Activated CD4-positive, alpha-beta T cell treated with anti-CD3 and anti-CD28 coated beads, Interleukin-2, amount 50 U/mL, for 24 hours (primary cell): ENCODE results near the gene NAP1L1.

ENCODE experiments used
- DNase-seq, 2 donors: peaks; one replicate each; pipeline ENCODE4 v3.0.0-alpha.2; 2020; ENCODE audit warnings: low read depth in 1 of 2, low spot score in 1 of 2

Gene NAP1L1

DNA sequence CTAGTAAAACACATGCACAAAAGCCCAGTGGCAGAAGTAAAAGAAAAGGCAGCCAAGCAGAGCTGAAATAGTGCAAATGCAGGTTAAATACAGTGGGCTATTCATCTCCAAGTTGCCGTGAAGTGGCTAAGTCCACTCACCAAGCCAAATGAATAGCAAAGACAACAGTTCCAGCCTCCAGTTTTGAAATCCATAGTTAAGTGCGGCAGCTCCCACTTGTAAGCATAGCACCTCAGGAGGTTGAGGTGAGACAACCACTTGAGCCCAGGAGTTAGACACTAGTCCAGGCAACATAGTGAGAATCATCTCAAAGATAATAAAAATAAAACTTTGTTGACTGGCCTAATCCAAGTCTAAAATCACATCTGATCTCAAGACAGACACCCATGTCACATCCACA, 43.1 kb downstream of the NAP1L1 start:
- DNase-seq: no peak

DNA sequence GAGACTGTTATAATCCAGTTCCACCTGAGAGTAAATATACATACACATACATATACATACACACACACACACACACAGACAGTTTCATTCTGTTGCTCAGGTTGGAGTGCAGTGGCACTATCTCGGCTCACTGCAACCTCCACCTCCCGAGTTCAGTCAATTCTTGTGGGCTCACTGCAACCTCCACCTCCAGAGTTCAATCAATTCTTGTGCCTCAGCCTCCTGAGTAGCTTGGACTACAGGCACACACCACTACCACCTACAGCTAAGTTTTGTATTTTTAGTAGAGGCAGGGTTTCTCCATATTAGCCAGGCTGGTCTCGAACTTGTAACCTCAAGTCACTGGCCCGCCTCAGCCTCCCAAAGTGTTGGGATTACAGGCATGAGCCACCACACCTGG, 44.0 kb downstream of the NAP1L1 start:
- no peak for DNase-seq

DNA sequence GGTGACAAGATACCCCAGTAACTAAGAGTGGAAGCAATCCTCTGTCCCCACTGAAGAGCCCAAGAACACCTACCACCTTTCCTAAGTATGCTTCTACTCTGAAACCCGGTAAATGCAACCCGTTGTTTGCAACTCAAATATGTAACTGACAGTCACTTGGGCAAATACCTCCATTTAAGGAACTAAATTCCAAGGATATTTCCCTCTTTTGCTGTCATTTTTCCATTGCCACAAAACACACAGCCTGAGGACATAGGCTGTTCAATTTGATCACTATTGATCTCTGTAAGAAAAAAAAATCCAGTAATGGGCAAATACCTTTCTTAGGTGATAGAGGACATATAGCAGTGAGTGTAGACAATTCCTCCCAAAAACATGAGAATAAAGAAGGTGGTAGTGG, 46.3 kb downstream of the NAP1L1 start:
- DNase-seq: no peak

DNA sequence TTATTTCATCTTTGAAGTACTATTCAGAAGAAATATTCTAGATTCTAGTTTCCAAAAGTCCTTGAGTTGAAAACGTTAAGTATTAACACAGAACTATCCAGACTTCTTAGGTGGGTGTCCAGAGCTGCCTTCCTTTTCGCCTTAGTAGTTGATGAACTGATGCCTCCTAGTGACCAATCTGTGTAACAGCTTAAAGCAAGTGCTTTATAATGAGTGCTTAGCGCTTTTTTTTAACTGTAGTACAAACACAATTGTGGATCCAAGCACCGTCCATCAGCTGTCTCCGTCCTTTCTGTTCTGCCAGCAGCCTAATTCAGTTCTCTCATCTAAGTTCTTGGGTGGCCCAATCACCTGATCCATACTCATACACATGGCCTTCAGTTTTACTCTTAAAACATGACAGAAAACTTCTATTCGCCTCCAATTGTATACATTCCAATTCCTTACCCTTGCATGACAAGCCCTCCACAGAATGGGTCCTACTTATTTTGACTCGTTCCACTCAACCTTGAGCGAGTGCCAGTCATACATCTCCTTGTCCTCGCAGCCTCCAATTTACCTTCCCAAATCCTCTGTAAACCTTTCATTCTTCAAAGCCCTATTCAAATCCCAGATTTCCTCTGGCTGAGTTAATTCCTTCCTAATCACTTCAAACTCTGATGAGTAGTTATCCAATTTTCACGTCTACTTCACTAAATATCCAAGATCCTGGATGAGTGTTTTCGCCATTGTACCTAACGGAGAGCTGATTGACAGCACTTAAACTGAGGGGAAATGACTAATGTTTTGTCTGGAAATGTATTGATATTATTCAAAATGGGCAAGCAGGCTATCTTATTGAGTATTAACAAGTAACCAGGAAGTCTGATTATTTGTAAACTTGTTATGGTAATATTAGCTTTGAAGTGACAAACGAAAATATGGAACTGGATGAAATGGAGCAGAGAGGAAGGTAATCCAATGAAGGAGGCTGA, 47.1 kb downstream of the NAP1L1 start:
- DNase-seq: peak in 1 of 2 donors; percentile 43

- DNase-seq: no peak
Measured at GRCh38 chr12:76035045-76035444, 49.4 kb downstream of the NAP1L1 start.

DNA sequence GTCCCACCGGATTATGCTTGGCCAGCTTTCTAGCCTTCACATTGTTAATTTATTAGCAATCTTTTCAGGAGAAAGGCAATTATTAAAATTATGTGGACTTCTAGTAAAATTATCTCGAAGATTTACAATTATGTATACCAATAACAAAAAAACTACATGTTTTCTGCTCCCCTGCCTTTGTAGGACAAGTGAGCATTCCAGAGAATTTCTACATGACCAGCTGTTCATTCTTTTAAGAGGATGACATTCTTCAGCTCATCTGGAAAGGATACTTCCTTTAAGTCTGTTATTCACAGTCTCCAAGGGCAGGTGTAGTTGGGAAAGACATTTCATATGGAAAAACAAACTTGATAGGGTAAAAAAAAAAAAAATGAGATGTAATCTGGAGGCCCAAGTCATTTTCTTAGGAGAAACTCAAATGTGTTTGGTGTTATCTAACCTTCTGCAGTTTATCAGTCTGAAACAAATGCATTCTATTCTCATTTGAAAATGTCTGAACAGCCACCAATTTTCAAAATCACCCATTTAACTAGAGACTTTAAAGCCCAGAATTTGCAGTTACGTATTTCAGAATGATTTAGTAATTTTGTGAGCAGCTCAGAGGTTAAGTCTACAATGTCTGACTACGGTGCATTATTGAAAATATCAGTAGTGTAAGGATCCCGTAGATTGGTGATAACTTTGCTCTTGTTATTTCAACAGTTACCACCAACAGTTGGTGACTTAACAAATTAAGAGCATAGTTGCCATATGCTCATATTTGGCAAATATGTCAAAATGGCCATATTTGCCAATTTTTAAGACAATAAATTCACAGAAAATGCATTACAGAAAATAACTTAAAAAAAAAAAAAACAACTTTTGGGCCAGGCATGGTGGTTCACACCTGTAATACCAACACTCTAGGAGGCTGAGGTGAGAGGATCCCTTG, 51.1 kb downstream of the NAP1L1 start:
- DNase-seq: no peak

- peak in 1 of 2 donors; percentile 27 for DNase-seq
Measured at GRCh38 chr12:76032043-76032981, 52.2 kb downstream of the NAP1L1 start.

DNA sequence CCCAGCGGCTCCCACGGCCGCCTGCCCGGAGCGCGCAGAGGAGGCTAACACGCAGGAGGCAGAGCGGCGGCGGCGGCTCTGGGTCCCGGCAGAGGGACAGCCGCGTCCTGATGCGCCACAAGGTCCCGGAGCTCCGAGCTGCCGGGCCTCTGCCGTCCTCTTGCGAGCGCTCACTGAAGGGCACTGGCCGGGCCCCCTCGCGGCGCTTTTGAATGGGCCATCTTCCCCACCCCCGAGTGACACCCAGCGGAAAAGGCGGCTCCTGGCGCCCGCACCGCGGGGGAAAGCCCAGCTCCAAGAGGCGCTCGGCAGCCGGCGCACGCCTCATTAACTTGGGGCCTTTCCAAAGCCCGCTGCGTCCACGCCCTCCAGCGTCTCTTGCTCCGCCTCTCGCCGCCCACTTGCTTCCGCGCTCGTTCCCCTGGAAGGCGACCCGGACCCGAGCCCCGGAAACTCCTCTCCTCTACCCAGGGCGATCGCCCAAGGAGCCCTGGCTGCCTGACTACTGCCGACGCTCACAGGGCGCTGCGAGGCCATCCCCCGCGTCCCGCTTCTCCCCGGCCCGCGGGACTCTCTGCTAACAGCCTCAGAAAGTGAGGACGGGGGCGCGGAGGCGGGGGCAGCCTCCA, 53.0 kb downstream of the NAP1L1 start, which contains the start of gene PHLDA1:
TSS of gene PHLDA1 (minus strand) at position 363 of the 629 bp plus-strand sequence.
- peak; percentile 87 to 93 for DNase-seq

- no peak for DNase-seq
Measured at GRCh38 chr12:76031081-76031413, 53.4 kb downstream of the NAP1L1 start.

DNA sequence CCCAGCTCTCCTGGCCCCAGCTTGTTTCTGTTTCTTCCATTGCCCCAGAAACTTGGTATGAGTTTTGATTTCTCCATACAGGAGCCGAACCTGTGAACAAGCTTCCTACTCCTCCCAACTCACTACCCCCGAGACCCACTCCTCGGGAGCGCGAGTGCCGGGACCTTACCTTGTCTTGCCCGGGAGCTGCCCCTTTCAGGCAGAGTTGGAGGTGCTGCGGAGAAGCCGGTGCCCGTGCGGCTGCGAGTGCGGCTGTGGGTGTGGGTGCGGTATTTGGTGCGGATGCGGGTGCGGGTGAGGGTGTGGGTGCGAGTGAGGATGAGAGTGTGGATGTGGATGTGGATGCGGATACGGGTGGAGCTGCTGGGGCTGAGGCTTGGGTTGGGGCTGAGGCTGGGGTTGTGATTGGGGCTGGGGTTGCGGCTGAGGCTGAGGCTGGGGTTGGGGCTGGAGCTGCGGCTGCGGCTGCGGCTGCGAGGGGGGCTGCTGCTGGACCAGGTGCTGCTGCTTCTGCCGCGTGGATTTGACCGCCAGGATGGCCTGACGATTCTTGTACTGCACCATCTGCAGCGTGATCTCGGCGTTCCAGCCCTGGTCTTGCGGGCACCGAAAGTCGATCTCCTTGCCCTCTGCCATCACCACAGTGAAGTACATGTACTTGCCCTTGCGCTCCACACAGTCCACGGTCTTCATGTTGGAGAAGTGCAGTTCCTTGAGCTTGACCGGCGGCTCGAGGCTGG, 54.0 kb downstream of the NAP1L1 start:
- DNase-seq: peak in 1 of 2 donors; percentile 32

- DNase-seq: no peak
Measured at GRCh38 chr12:76029982-76030340, 54.5 kb downstream of the NAP1L1 start.

GRCh38 chr12:76028571-76029277, 55.8 kb downstream of the NAP1L1 start:
- DNase-seq: no peak

GRCh38 chr12:76026643-76027063, 57.8 kb downstream of the NAP1L1 start:
- no peak for DNase-seq

DNA sequence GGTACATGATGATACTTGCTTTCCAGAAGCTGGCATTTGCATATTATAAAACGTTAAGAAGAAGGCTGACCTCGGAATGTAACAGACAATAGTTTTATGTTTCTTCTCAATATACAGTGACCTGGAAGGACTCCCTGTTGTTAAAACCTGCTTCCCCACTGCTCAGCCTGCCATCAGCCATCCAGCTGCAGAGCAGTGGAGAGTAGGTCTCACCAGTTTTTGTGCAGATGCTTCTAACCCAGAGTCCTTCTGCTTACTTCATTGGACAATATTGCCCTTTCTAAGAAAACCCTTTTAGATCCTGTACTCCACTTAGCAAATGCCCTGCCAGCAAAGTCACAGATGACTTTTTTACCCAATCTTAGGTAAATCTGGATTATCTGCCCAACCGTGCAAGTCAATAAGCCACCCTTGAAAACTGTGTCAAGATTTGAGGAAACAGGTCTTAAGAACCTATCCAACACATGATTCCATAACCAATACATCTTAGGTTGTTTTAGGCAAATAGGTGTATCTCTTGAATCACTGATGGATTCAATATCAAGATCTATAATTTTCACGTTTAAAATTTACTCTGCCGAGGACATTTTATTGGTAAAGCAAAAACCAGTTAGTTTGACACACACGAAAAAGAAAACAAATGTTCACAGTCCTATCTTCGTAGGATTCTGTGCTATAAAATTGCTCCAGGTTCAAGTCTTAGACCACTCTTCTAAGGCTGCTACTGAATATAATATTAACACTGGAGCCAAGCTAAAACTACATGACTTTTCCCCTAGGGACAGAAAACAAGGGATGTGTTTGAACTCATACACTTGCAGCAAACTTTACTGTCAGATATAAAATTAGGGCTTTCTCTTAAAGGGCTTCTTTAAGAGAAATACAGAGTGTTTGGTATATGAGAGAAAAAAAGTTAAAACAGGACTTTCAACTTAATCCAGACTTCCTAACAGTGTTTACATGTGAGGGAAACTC, 58.6 kb downstream of the NAP1L1 start:
- DNase-seq: no peak

DNA sequence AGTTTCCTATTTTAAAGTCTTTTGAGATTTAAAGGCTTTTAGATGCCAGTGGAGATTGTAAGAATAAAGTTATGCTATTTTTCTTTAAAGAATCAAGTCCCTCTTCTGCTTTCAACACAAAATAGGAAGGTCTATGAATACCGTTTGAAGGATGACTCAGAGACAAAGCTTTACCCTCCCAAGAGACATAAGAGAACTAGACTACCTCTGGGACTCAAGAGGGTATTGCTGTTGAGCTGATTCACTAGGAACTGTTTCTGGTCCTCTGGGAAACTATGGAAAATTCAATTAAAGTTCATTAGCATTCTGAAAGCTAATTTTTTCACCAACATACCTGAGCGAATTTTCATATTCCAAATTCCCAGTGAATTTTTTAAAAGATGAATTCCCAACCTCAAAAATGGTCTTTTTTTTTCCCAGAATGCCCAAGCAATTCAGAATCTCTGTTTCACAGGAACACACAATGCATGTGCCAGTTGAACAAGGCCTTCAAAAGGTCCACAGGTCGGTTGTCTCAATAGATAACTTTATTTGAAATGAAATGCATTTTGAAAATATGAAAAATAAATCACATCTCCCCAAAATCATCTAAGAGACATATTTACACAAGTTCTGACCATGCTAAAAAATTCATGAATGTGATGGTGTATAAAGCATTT, 59.4 kb downstream of the NAP1L1 start:
- no peak for DNase-seq

DNA sequence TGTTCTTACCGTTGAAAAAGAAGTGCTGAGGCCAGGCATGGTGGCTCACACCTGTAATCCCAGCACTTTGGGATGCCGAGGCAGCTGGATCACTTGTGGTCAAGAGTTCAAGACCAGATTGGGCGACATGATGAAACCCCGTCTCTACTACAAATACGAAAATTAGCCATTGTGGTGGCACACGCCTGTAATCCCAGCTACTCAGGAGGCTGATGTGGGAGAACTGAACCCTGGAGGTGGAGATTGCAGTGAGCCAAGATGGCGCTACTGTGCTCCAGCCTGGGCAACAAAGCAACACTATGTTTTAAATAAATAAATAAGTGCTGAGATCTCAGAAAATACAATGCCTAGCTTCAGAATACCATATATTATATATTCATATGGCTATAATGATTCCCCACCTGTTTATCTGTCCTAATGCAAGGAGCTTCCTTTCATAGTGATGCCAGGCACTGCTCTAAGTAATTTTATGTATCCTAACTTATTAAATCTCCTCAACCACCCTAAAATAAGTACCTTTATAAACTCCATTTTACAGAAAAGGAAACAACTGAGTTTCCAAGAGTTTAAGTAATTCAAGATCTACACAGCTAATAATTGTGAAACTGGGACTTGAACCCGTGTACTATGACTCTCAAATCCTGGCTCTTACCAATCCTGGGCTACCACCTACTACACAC, 60.2 kb downstream of the NAP1L1 start:
- no peak for DNase-seq
